ENCODE results near the gene BTG2.
"Not testable (repeated sequence)": the region's sequence is repeated elsewhere in the genome, so short reads cannot be mapped to it uniquely, and the experiment has no call there.

BTG2 gene

DNA sequence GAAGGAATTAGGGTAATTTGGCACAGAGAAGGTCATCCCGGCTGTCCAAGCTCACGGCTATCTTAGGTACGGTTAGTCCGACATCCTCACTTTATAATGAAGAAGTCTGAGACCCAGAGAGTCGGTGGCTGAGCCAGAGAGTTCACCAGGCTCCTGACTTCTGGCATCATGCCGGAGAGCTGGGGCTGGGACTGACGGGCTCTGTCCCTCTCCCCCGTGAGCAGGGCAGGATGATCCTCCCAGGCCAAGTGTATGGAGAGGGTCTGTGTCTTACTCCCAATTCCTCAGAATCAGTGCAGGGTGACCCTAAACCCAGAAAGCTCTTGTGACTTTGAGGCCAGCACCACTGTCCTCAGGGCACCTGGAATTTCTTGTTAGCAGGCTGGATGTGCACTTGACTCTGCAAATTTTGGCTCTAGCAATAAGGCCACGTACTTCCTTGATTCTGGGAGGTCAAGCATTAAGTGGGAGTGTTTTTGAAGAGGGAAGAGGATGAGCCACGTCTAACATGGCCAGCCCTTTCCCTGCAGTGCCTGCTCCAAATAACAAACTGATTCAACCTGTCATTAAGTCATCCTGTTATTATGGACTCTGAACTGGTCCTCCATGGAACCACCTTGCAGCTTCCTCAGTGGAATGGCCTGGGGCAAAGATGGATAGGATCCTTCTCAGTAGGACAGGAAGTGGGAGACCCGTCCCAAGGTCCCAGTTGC is 20.8 kb upstream of the BTG2 start:
- Mint-ChIP-seq H3K27ac (no peak overlapping the region), H3K9me3 (no peaks in the 10 kb centered on the region)

DNA sequence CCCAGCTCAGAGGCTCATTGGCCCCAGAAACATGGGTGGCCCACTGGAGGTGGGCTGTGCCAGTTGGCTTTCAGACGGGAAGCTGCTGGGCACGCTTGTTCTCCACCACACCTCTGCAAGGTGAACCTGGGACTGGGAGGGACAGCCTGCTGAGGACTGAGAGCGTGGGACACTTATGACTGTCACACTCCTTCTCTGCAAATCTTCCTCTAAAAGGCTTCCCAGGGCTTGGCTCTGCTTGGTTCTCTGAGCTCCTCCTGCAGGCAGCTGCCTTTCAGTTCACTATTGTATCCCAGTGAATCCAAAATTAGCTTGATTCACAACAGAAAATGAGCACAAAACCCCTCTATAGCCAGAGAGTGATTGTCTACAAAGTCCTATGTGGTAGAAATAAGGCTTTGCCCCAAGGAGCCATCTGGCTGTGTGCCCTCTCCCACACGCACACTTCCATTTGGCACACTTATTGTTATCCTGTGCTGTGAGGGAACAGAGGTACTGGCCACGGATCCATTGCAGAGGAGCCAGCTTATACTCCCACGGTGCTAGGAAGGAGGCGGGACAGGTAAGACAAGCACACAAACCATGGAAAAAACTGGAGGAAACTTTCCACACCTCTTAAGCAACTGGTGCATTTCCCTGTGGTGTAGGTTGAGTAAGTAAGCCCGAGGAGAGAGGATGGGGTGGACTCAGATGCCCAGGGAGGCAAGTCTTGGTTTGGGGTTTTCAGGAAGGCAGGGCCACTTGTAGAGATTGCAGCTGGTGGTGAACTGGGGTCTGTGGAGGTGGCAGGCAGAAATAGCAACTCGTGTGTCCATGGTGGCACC is 18.9 kb upstream of the BTG2 start:
- H3K27me3 Mint-ChIP-seq = no peaks in the 10 kb centered on the region
- H3K27ac Mint-ChIP-seq = peak overlapping the region; percentile 84 to 100
- peak overlapping the region; percentile 86 to 89 for H3K4me3 Mint-ChIP-seq
- H3K4me1 Mint-ChIP-seq = peaks cover 79% of the 10 kb centered on the region
- no peak for ATAC-seq
- H3K9me3 Mint-ChIP-seq = no peaks in the 10 kb centered on the region
- no peak for DNase-seq

More for the DNA sequence above, 20.8 kb upstream of the BTG2 start:
- DNase-seq (no peak), ATAC-seq (no peak)
- Mint-ChIP-seq H3K27me3 (no peaks in the 10 kb centered on the region), H3K4me1 (peaks cover 70% of the 10 kb centered on the region), H3K4me3 (no peak overlapping the region)

DNA sequence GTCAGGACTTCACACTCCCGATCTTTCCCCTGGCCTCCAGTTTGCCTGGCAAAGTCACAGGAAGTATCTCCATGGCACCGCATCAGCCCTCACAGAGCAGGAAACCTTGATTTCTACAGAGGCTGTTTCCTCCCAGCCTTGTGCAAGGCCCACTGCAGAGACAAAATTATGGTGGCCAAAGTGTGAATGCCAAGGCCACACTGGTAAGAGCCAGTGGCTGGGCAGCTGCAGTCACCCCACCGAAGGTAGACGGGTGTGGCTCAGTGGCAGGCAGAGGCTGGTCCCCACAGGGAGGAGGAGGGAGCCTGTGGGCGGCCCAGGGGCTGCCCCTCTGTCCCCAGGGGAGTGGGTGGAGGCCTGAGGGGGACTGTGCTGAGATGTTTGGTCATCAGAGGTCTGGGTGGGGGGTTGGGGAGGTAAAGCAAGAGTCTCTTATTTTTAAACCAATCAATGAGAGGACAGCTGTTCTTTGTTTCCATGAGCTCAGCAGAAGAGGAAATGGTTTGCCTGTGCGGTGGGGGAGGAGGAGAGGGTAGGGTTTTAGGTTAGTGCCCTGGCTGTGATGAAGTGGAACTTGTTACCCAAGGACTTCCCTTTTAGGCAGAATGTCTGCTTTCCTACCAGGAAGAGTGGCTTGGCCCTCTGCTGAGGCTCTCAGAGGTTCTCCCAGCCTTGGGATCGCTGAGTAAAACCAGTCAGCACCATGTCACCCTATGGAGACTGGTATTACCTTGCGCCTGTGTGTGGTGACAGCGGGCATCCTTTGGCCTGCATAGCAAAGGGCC is 18.0 kb upstream of the BTG2 start:
- Mint-ChIP-seq H3K9me3 (peaks cover 0 to 4% of the 10 kb centered on the region in 2 donors), H3K27ac (peak overlapping the region; percentile 91 to 100), H3K4me1 (peaks cover 80% of the 10 kb centered on the region), H3K4me3 (peak overlapping the region; percentile 86 to 89), H3K27me3 (no peaks in the 10 kb centered on the region)
- ATAC-seq (peak; percentile 63), DNase-seq (peak; percentile 70 to 87)

DNA sequence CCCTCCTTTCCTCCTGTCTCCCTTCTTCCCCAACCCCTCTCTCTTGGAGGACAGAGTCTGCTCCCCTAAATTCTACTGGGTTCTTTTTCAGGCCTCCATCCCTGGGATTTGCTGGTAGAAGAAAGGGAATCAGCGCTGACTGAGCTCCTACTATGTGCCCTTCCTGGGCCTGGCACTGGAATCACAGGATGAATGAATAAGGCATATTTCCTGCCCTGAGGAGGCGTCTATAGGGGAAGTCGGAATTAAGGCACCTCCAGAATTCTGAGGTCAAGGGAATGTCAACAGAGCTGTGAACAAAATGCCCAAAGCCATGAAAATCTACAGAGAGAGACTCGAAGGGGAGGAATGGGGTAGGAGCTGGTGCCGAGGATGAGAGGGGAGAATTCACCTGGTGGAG is 17.4 kb upstream of the BTG2 start:
- Mint-ChIP-seq H3K27me3 (no peaks in the 10 kb centered on the region), H3K9me3 (peaks cover 0 to 4% of the 10 kb centered on the region in 2 donors), H3K27ac (peak overlapping the region; percentile 91 to 100), H3K4me1 (peaks cover 78% of the 10 kb centered on the region), H3K4me3 (peak overlapping the region; percentile 86 to 89)
- ATAC-seq (no peak), DNase-seq (no peak)

DNA sequence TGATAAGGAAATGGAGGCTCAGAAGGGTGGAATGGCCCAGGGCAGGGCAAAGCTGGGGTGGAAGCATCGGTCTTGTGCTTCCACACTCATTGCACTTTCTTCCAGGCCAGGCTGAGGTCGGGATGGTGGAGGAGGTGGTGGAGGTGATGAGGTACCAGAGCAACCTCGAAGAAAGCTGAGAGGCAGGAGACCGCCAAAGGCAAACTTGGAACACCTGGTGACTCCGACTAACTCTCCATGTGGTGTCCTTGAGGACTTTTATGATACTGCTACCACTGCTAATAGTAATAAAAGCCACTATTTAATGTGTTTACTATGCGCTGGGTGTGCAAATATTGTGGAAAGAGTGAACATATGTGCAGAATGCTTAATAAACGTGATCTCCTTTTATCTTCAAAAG is 16.9 kb upstream of the BTG2 start:
- Mint-ChIP-seq H3K27me3 (no peaks in the 10 kb centered on the region), H3K9me3 (peaks cover 0 to 4% of the 10 kb centered on the region in 2 donors), H3K4me3 (peak overlapping the region; percentile 86 to 89), H3K27ac (peak overlapping the region; percentile 99 to 100), H3K4me1 (peaks cover 79% of the 10 kb centered on the region)
- DNase-seq (no peak), ATAC-seq (no peak)

DNA sequence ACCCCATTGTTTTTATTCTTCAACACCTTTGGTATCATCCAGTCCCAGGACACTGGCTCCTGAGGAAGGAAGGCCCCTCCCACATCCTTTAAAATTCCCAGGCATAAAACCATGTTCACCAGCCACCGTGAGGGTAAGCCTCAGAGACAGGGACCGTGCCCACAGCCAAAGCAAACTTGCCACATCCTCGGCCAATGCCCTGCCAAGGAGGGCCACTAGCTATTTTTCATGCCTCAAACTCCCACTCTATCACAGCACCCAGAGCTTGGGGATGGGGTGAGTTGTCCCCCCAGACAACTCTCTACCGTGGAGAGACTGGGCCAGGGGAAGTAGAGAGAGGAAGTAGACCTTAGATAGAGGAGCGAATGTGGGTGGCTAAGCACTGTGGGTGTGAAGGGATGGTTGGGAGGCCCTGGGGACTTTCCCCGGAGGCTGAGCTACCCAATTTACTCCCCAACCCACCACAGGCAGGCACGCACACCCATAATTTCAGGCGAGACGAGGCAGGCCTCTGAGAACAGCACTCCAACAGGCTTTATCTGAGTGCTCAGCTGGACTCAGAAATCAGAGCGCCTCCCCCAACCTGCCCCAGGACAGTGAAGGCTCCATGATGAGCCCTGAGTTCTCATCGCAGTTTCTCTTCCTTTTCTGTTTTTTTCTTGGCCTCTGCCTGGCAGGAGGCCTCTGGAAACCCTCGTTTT is 15.9 kb upstream of the BTG2 start:
- peak overlapping the region; percentile 86 to 89 for H3K4me3 Mint-ChIP-seq
- no peaks in the 10 kb centered on the region for H3K27me3 Mint-ChIP-seq
- peaks cover 0 to 4% of the 10 kb centered on the region in 2 donors for H3K9me3 Mint-ChIP-seq
- ATAC-seq (peak; percentile 82), DNase-seq (peak; percentile 91 to 97)
- peak overlapping the region; percentile 99 to 100 for H3K27ac Mint-ChIP-seq
- H3K4me1 Mint-ChIP-seq = peaks cover 82% of the 10 kb centered on the region

DNA sequence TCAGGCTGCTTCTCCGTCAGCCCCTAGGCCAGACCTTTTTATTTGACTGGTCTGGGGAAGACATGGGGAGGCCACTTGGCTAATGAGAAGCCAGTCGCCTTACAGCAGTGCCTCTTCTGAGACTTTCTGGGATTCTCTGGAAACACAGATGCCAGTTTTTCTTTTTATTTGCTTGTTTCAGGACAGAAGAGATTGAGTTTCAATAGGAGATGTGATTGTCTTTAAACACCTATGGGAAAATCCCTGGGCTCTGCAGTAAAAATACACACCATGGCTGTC is 15.4 kb upstream of the BTG2 start:
- peak overlapping the region; percentile 99 to 100 for H3K27ac Mint-ChIP-seq
- H3K4me3 Mint-ChIP-seq = peak overlapping the region; percentile 86 to 89
- H3K4me1 Mint-ChIP-seq = peaks cover 83% of the 10 kb centered on the region
- ATAC-seq (no peak), DNase-seq (no peak)
- no peaks in the 10 kb centered on the region for H3K27me3 Mint-ChIP-seq
- H3K9me3 Mint-ChIP-seq = peaks cover 0 to 4% of the 10 kb centered on the region in 2 donors

DNA sequence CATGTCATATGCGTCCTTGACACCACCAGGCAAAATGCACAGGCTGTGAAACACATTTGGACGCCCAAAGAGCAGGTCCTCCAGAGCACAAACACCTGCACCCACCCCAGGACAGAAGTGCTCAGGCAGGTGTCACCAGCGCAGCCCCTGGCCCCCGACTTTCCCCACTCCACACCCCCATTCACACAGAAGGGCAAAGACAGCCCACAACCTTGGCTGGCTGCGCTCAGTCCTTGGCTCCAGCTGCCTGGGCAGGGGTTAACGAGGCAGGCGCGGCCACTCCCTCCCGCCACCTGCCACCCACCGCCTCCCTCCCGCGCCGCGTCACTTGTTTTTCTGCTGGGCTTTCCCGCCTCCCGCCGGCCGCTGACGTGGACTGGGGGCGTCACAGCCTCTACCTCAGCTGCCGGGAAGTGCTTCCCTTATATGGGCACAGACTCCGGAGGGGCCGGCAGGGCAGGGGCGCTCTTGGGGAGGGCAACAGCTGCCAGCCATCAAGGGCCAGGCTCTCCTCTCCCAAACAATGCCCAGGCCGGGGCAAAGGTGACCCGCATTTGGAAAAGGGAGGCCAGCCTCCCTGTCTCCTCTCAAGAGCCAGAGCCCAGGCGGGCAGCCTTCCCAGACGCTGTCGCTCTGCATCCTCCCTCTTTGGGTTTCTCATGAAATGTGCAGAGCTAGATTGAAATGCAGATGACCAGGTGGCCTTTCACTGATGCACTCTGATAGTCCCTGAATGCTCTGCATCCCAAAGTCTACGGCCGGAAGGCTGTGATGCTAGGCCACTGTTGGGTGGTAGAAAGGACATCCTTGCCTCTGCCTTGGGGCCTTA is 14.8 kb upstream of the BTG2 start:
- peaks cover 88% of the 10 kb centered on the region for H3K4me1 Mint-ChIP-seq
- no peaks in the 10 kb centered on the region for H3K27me3 Mint-ChIP-seq
- DNase-seq = peak; percentile 96 to 97
- H3K4me3 Mint-ChIP-seq = peak overlapping the region; percentile 86 to 89
- H3K9me3 Mint-ChIP-seq = peaks cover 0 to 4% of the 10 kb centered on the region in 2 donors
- peak overlapping the region; percentile 99 to 100 for H3K27ac Mint-ChIP-seq
- peak; percentile 62 for ATAC-seq

DNA sequence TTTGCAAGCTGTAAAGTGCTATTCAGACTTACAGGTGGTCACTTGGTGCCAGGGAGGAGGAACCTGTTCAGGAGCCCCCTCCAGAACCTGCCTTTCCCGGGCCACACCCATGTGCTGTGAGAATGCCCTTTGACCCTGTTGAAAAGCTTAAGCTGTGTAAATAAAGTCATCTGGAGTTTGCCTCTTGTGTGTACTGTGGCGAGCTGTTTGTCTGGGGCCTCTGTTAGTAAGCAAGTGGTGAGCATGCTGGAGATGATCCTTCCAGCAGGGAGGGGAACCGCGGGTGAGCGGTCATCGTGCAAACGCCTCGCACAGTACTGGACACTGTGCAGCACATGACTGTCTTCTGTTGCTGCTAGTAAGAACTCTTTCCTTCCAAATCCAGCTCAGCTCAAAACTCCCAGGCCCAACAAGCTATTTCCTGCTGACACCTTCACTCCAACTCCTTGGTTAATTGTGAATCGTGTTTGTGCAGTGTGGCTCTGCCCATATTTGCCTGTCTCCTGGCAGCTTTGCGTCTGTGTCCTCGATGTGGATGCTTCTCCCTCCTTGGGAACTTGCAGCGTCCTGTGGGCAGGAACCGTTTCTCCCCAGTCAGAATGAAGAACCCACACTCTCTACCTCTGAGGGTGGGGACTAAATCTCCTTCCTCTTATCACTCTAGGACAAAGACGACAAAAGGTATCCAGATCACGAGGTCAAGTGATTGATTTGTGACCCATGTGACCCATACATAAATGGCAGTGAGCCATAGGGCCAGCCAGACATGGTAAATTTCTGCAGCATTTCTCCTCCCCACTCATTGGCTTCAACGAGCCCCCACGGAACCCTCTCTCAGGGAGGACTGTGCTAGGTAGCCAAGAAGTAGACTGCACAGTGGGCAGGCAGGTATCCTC is 13.9 kb upstream of the BTG2 start:
- Mint-ChIP-seq H3K4me1 (peaks cover 89% of the 10 kb centered on the region), H3K9me3 (peaks cover 0 to 4% of the 10 kb centered on the region in 2 donors), H3K27me3 (no peaks in the 10 kb centered on the region), H3K4me3 (peak overlapping the region; percentile 86 to 89), H3K27ac (peak overlapping the region; percentile 99 to 100)
- DNase-seq (no peak), ATAC-seq (no peak)

DNA sequence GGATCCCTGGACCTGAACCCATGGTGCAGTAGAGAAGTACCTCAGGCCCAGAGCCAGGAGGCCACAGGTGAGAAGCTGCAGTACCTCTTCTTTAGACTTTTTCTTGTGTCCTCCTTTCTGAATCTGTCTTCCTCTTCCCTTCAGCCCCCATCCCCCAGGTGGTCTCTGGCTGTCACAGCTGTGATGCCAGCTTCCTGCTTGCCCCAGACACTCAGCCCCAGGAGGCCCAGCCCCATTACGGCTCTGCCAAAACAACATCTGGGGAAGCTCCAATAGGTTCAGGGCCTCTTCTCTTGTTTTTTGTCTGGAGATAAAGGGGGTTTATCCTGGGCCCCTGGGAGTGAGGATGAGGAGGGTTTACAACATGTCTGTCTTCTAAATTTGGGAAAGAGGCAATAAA is 9.5 kb upstream of the BTG2 start:
- H3K4me3 Mint-ChIP-seq = no peak overlapping the region
- DNase-seq = no peak
- H3K27me3 Mint-ChIP-seq = no peaks in the 10 kb centered on the region
- no peak for ATAC-seq
- H3K4me1 Mint-ChIP-seq = peaks cover 74% of the 10 kb centered on the region
- peaks cover 0 to 4% of the 10 kb centered on the region in 2 donors for H3K9me3 Mint-ChIP-seq
- H3K27ac Mint-ChIP-seq = peak overlapping the region in 1 of 2 donors; percentile 72

DNA sequence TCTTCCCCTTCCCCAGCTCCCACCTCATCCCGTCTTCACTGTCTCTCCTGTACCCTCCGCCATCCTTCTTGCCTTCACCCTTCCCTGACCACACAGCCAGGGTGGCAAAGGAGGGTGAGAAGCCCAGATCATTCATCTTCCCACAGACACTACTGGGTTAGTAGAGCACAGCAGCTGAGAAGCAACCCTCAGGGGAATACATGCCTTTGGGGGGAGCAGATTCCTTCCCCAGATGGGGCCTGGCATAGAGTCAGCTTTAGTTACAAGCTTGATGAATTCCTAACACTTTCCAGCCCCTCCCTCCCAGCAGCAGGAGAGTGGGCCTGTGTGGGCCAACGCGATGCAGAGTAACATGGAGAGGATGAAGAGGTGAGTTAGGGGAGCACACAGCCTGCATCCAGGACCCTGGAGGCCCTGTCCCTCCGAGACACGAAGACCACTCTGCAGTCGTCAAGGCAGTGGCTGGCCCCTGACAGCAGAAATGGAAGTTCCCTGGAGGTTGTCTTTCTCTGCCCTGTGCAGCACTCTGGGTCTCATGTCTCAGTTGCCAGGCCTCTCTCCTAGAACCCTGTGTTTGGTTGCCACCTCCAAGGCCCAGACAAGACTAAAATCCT is 8.8 kb upstream of the BTG2 start:
- Mint-ChIP-seq H3K27ac (no peak overlapping the region), H3K4me1 (peaks cover 71% of the 10 kb centered on the region), H3K9me3 (peaks cover 0 to 3% of the 10 kb centered on the region in 2 donors), H3K4me3 (no peak overlapping the region), H3K27me3 (no peaks in the 10 kb centered on the region)
- no peak for ATAC-seq
- DNase-seq = no peak

DNA sequence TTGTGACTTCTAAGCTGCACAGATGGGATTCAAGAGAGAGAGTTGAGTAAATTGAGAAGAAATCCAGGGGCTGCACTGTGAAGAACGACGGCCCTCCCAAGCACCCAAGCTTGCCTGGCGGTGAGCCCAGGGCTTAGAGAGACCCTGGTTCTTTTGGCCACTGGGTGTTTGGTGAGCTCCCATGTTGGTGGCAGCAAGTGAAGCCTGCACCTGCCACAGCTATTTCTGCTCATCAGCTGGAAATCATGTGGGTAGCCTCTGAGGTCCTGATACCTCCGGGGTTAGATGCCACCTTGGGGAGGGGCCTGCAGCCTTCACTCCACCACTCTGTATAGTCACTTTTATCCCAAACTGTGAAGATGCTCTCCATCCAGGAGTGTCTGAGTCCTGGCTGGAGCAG is 6.2 kb upstream of the BTG2 start:
- Mint-ChIP-seq H3K27ac (no peak overlapping the region), H3K9me3 (no peaks in the 10 kb centered on the region), H3K4me3 (no peak overlapping the region), H3K4me1 (peaks cover 67% of the 10 kb centered on the region), H3K27me3 (no peaks in the 10 kb centered on the region)
- DNase-seq = no peak
- ATAC-seq = peak; percentile 26

DNA sequence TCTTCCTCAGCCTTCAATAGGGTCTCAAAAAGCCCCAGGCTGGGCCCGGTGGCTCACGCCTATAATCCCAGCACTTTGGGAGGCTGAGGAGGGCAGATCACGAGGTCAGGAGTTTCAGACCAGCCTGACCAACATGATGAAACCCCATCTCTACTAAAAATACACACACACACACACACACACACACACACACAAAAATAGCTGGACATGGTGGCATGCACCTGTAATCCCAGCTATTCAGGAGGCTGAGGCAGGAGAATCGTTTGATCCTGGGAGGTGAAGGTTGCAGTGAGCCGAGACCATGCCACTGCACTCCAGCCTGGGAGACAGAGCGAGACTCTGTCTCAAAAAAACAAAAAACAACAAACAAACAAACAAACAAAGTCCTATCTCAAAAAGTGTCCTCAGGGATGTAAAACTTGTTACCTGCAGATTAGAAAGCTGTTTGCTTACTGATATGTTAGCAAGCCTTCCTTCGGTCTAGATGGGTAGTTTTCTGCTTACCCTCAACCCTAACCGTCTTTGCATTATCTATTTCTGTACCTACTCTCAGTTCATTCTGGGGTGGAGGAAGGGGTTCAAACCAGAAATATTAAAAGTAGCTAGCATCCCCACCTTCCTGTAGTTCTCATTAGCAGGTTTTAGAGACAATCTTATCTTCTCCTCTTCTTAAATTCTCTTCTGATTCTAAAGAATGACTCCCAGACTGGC is 5.4 kb upstream of the BTG2 start:
- ATAC-seq, H3K27ac Mint-ChIP-seq, DNase-seq, H3K27me3 Mint-ChIP-seq, H3K9me3 Mint-ChIP-seq, H3K4me3 Mint-ChIP-seq: not testable (repeated sequence)
- peaks cover 68% of the 10 kb centered on the region for H3K4me1 Mint-ChIP-seq
